Heart right ventricle (tissue), 16 donors: ENCODE measurements around the gene E4F1. TPM values are rescaled to one million over a fixed set of nuclear protein-coding genes. Genes with fewer than 3 reads are reported as not detected.

Source experiments
- ATAC-seq, 8 donors: fragments of 200-7000 bp; cut with Tn5 transposase; one replicate each; pipeline ENCODE4 v1.9.1; 2020; ENCODE audit warnings: mild to moderate bottlenecking in 8 of 8, moderate library complexity in 8 of 8, moderate number of reproducible peaks in 1 of 8
- DNase-seq, 2 donors: peaks; one replicate each; pipeline ENCODE4 v3.0.0-alpha.2; 2020
- H3K27ac ChIP-seq, 10 donors: fragments of 200-600 bp; sonication (generic) in 2 of 10; one replicate each; pipeline versions ENCODE4 v1.5.0 to v1.8.0; 2020 to 2022; ENCODE audit warnings: mild to moderate bottlenecking in 3 of 10
- H3K27me3 ChIP-seq, 7 donors: fragments of 200-600 bp; one replicate each; pipeline ENCODE4 v1.8.0; 2021 to 2022; ENCODE audit warnings: mild to moderate bottlenecking in 2 of 7
- H3K36me3 ChIP-seq, 9 donors: fragments of 200-600 bp; sonication (generic) in 1 of 9; one replicate each; pipeline versions ENCODE4 v1.5.0 to v1.8.0; 2020 to 2022; ENCODE audit warnings: mild to moderate bottlenecking in 2 of 9
- H3K4me1 ChIP-seq, 9 donors: fragments of 200-600 bp; sonication (generic) in 1 of 9; one replicate each; pipeline versions ENCODE4 v1.5.0 to v1.8.0; 2020 to 2022; ENCODE audit warnings: mild to moderate bottlenecking in 4 of 9
- H3K4me3 ChIP-seq, 10 donors: fragments of 200-600 bp; sonication (generic) in 2 of 10; one replicate each; pipeline versions ENCODE4 v1.5.0 to v1.8.0; 2020 to 2022; ENCODE audit warnings: mild to moderate bottlenecking in 7 of 10, moderate library complexity in 2 of 10
- H3K9me3 ChIP-seq, 11 donors: fragments of 200-600 bp in 10 of 11; sonication (generic) in 2 of 11; one replicate each; pipeline versions ENCODE4 v1.5.0 to v1.8.0; 2013 to 2022; ENCODE audit warnings: mild to moderate bottlenecking in 2 of 11, control low read depth in 1 of 11, moderate library complexity in 1 of 11
- CTCF ChIP-seq, 9 donors: fragments of 200-600 bp; sonication (generic) in 2 of 9; IDR thresholded peaks; one replicate each; pipeline versions ENCODE4 v1.5.0 to v1.8.0; 2021 to 2022; ENCODE audit warnings: antibody characterized with exemption in 9 of 9, mild to moderate bottlenecking in 5 of 9, moderate library complexity in 1 of 9
- WGBS, 2 donors: extraction: QIAGEN DNeasy Blood & Tissue Kit; methylation state at CpG; one replicate each; pipeline ENCODE4 v1.1.7; 2013; ENCODE audit warnings: inconsistent platforms in 1 of 2; 5-methylcytosine and 5-hydroxymethylcytosine counted together
- intact Hi-C, 10 donors: fragments of 100-400 bp; cut with DNase I; formaldehyde crosslinking; loops; one replicate each; pipeline versions ENCODE4 v1.11.1 to v1.14.2; 2022
- polyA plus RNA-seq, 2 donors: library from polyadenylated mRNA; stranded (reverse); fragments of 200-250 nt; gene quantifications; one replicate each; pipeline ENCODE4 v1.2.3, GENCODE V29; 2013
- total RNA-seq, 10 donors: library from RNA; stranded (reverse); fragmentation: NEBNext Ultra II Directional in 3 of 10; extraction: Animal tissue kit (Norgen Biotek cat#: 25700) in 3 of 10; gene quantifications; one replicate each; pipeline versions ENCODE4 v1.2.1 to v1.2.4, GENCODE V29; 2021 to 2023
- donor health status: Arrhythmogenic right ventricular cardiomyopathy.
- donor health status: ischemic (EF 13 %, LVEDD 7.1; RV severe dilation, severe dysfunction).
- donor health status: healthy with polysubstance abuse.
- donor health status: DM: no; HTN: yes; CAD: no.
- donor health status: DM: no; HTN: no; CAD: no.
- donor health status: ischemic (EF 25% LVEDD 6.9; RV normal size, moderate dysfunction).
- donor health status: ischemic (EF 25% LVEDD 5.7; RV mildly dilated, moderate dysfunction).
- donor health status: healthy.
- donor health status: DM: yes; HTN: yes; CAD: no.
- donor health status: Ischemic cardiomyopathy.
- donor health status: ischemic (EF 35%, LVEDD 5.7; RV mildly dilated, moderate dysfunction).
- donor health status: nonischemic (EF 11% LVEDD 7.7; RV severe dilation, severe dysfunction).
- donor health status: DM: yes; HTN: yes; CAD: no.
- donor health status: PGD.
- donor health status: ischemic (EF 29% LVEDD 5.4; RV normal size, mild dysfunction).
- donor health status: nonischemic (EF 23%, LVEDD 6.1; RV moderate dilation, normal function).

E4F1 gene
- total and polyA plus RNA-seq, 12 donors: 8.4 to 34.8 (median 10.9) TPM

GRCh38 chr16:2204416-2205103 lies 18.8 kb upstream of the E4F1 start:
- WGBS, 2 donors: 79 to 82% methylated on average over 13 of the region's 13 CpGs
- H3K27ac ChIP-seq: peak overlapping the region; percentile 93 to 100 (median 98)
- DNase-seq: no peak
- H3K4me3 ChIP-seq: peak overlapping the region; percentile 56 to 88 (median 76)
- peaks cover 9 to 25% (median 15%) of the 10 kb centered on the region in 9 donors for H3K4me1 ChIP-seq
- intact Hi-C loops: loop anchor here in 1 of 10 donors (5.0 kb wide), 1 partner anchor 47 kb away; the partner anchor contains the start of gene TRAF7
- no peak for TF ChIP-seq CTCF (IDR thresholded peaks at IDR 0.05)
- no peaks in the 10 kb centered on the region for H3K9me3 ChIP-seq
- peaks cover 0 to 1% (median 0%) of the 10 kb centered on the region in 7 donors for H3K27me3 ChIP-seq
- peaks cover 0 to 31% (median 18%) of the 10 kb centered on the region in 9 donors for H3K36me3 ChIP-seq
- ATAC-seq: peak in 2 of 8 donors; percentile 0 to 2

GRCh38 chr16:2205104-2205966 lies 18.1 kb upstream of the E4F1 start, which contains the start of gene MLST8:
MLST8 (plus strand) TSS chr16:2205454; CDS start chr16:2206086, 632 bp downstream.
- ATAC-seq: peak; percentile 76 to 91 (median 86)
- Histone ChIP-seq H3K4me1 (peaks cover 9 to 30% (median 15%) of the 10 kb centered on the region in 9 donors), H3K9me3 (no peaks in the 10 kb centered on the region), H3K27ac (peak within 1 kb of the TSS; percentile 93 to 100 (median 98)), H3K27me3 (no peaks in the 10 kb centered on the region), H3K4me3 (peak within 1 kb of the TSS; percentile 56 to 88 (median 76)), H3K36me3 (peaks cover 0 to 38% (median 18%) of the 10 kb centered on the region in 9 donors)
- TF ChIP-seq CTCF (IDR thresholded peaks at IDR 0.05): peak in 7 of 9 donors; percentile 8 to 41 (median 18)
- intact Hi-C loops: loop anchor here in 1 of 10 donors (5.0 kb wide), 1 partner anchor 48 kb away; the partner anchor contains the start of gene TRAF7
- peak; percentile 82 to 91 for DNase-seq
- 0 to 1% methylated on average over 81 to 93 of the region's 93 CpGs for WGBS, 2 donors

- ATAC-seq (peak; percentile 4 to 18 (median 11)), DNase-seq (peak in 1 of 2 donors; percentile 41)
- H3K9me3 ChIP-seq: no peaks in the 10 kb centered on the region
- no peaks in the 10 kb centered on the region for H3K27me3 ChIP-seq
- intact Hi-C loops: loop anchor here in 1 of 10 donors (5.0 kb wide), 1 partner anchor 49 kb away; the partner anchor contains the start of gene TRAF7
- WGBS, 2 donors: 2 to 7% methylated on average over 16 of the region's 16 CpGs
- H3K36me3 ChIP-seq: peaks cover 0 to 39% (median 18%) of the 10 kb centered on the region in 9 donors
- peaks cover 9 to 36% (median 17%) of the 10 kb centered on the region in 9 donors for H3K4me1 ChIP-seq
- no peak for TF ChIP-seq CTCF (IDR thresholded peaks at IDR 0.05)
- peak overlapping the region; percentile 56 to 88 (median 76) for H3K4me3 ChIP-seq
- peak overlapping the region in 9 of 10 donors; percentile 93 to 100 (median 98) for H3K27ac ChIP-seq
Observed at GRCh38 chr16:2205967-2206313, 17.5 kb upstream of the E4F1 start.

- Histone ChIP-seq H3K4me1 (peaks cover 9 to 39% (median 21%) of the 10 kb centered on the region in 9 donors), H3K9me3 (no peaks in the 10 kb centered on the region), H3K36me3 (peaks cover 0 to 39% (median 18%) of the 10 kb centered on the region in 9 donors), H3K27me3 (no peaks in the 10 kb centered on the region), H3K4me3 (peak overlapping the region in 9 of 10 donors; percentile 56 to 88 (median 80)), H3K27ac (peak overlapping the region in 6 of 10 donors; percentile 98 to 100 (median 98))
- ATAC-seq (no peak), DNase-seq (no peak)
- 84% methylated on average over 18 of the region's 18 CpGs for WGBS, 2 donors
- no peak for TF ChIP-seq CTCF (IDR thresholded peaks at IDR 0.05)
- intact Hi-C loops: loop anchor here in 1 of 10 donors (5.0 kb wide), 1 partner anchor 49 kb away; the partner anchor contains the start of gene TRAF7
Observed at GRCh38 chr16:2206420-2206779, 17.0 kb upstream of the E4F1 start.
